Motor neuron (in vitro differentiated cells): ENCODE measurements around the gene NINJ2. TPM values are rescaled to one million over a fixed set of nuclear protein-coding genes. Genes with fewer than 3 reads are reported as not detected.
A peak's percentile ranks its signal among the peaks of the same experiment; 100 is the strongest.

ENCODE experiments used
- ATAC-seq, 8 experiments: fragments of 200-7000 bp; cut with Tn5 transposase; replicated peaks in 6 of 8; 2 replicates each; pipeline ENCODE4 v1.8.0; 2021; ENCODE audit warnings: mild to moderate bottlenecking in 8 of 8, moderate library complexity in 8 of 8
- H3K27ac ChIP-seq, 2 donors: fragments of 250-450 bp; sonication (Bioruptor Pico); 2 replicates each; pipeline ENCODE4 v1.9.0; 2021; ENCODE audit warnings: antibody characterized with exemption in 2 of 2, mild to moderate bottlenecking in 2 of 2, moderate library complexity in 1 of 2
- H3K4me1 ChIP-seq, 2 donors: fragments of 250-450 bp; sonication (Bioruptor Pico); replicated peaks in 1 of 2; 2 replicates each; pipeline ENCODE4 v1.6.1; 2021; ENCODE audit warnings: antibody characterized with exemption in 2 of 2, mild to moderate bottlenecking in 2 of 2, moderate library complexity in 1 of 2
- H3K4me3 ChIP-seq, 5 donors: fragments of 250-450 bp; sonication (Bioruptor Pico); 2 replicates each; pipeline ENCODE4 v1.9.0; 2021; ENCODE audit warnings: antibody characterized with exemption in 5 of 5, mild to moderate bottlenecking in 5 of 5, moderate library complexity in 4 of 5
- WGBS, 10 experiments: fragments of 450-650 bp; shearing (Covaris generic); methylation state at CpG; one replicate each; pipeline ENCODE4 v1.0.0; 2022; 5-methylcytosine and 5-hydroxymethylcytosine counted together
- in situ Hi-C, 9 experiments: fragments of 400-800 bp; cut with MboI; loops; one replicate each; pipeline ENCODE4 v1.15.0; 2021; ENCODE audit warnings: low sequenced_read_pairs in 9 of 9, low pct_unique_long_range_greater_than_20kb in 2 of 9; ENCODE audit not compliant: unreplicated experiment in 9 of 9
- total RNA-seq, 8 experiments: library from RNA; unstranded; fragments of 300-600 nt; gene quantifications; 2 replicates each; pipeline versions ENCODE4 v1.2.3 to v1.2.4, GENCODE V29; 2022

NINJ2 gene
- total RNA-seq, 8 experiments from 2014 or later: 0.21 to 4.5 (median 0.54) TPM; not detected in 1

- Histone ChIP-seq H3K4me3 (no peak overlapping the region), H3K4me1 (no peaks in the 10 kb centered on the region), H3K27ac (no peak overlapping the region)
- WGBS, 10 experiments: 50 to 100% (median 80%) methylated on average over 1 to 4 of the region's 5 CpGs; no CpG with 5 or more reads in 3 of the 10 experiments
- no peak for ATAC-seq
- in situ Hi-C loops: no loop called here
These were observed 49.2 kb downstream of the NINJ2 start for GRCh38 chr12:613996-614395.

- WGBS, 10 experiments: 71 to 100% (median 100%) methylated on average over 1 to 3 of the region's 4 CpGs; no CpG with 5 or more reads in 4 of the 10 experiments
- no peaks in the 10 kb centered on the region for H3K4me1 ChIP-seq
- H3K27ac ChIP-seq: no peak overlapping the region
- no peak overlapping the region for H3K4me3 ChIP-seq
- no peak for ATAC-seq
- in situ Hi-C loops: no loop called here
These were observed 50.4 kb downstream of the NINJ2 start for GRCh38 chr12:612886-613285.

- in situ Hi-C loops: no loop called here
- H3K4me1 ChIP-seq: no peaks in the 10 kb centered on the region
- WGBS, 10 experiments: 67 to 90% (median 77%) methylated on average over 1 to 6 of the region's 7 CpGs; no CpG with 5 or more reads in 5 of the 10 experiments
- no peak overlapping the region for H3K27ac ChIP-seq
- peak in 1 of 8 experiments; percentile 26 for ATAC-seq
- H3K4me3 ChIP-seq: no peak overlapping the region
These were observed 51.0 kb downstream of the NINJ2 start for GRCh38 chr12:612293-612692.

- in situ Hi-C loops: no loop called here
- no peak for ATAC-seq
- H3K4me1 ChIP-seq: no peaks in the 10 kb centered on the region
- no peak overlapping the region for H3K4me3 ChIP-seq
- H3K27ac ChIP-seq: no peak overlapping the region
- 60 to 100% (median 92%) methylated on average over 1 to 3 of the region's 3 CpGs; no CpG with 5 or more reads in 3 of the 10 experiments for WGBS, 10 experiments
These were observed 51.5 kb downstream of the NINJ2 start for GRCh38 chr12:611721-612120.

GRCh38 chr12:608921-609320 lies 54.3 kb downstream of the NINJ2 start:
- in situ Hi-C loops: no loop called here
- no peak for ATAC-seq
- WGBS, 10 experiments: 90 to 100% (median 93%) methylated on average over 3 to 11 of the region's 58 CpGs; no CpG with 5 or more reads in 6 of the 10 experiments
- H3K4me1 ChIP-seq: no peaks in the 10 kb centered on the region
- no peak overlapping the region for H3K27ac ChIP-seq
- no peak overlapping the region for H3K4me3 ChIP-seq

GRCh38 chr12:608413-608812 lies 54.8 kb downstream of the NINJ2 start:
- no peak for ATAC-seq
- Histone ChIP-seq H3K4me1 (no peaks in the 10 kb centered on the region), H3K27ac (no peak overlapping the region), H3K4me3 (no peak overlapping the region)
- in situ Hi-C loops: no loop called here
- 92 to 100% (median 97%) methylated on average over 1 to 3 of the region's 3 CpGs; no CpG with 5 or more reads in 6 of the 10 experiments for WGBS, 10 experiments

GRCh38 chr12:607541-608001 lies 55.7 kb downstream of the NINJ2 start:
- Histone ChIP-seq H3K4me3 (no peak overlapping the region), H3K27ac (no peak overlapping the region), H3K4me1 (no peaks in the 10 kb centered on the region)
- no peak for ATAC-seq
- in situ Hi-C loops: no loop called here
- WGBS, 10 experiments: 0 to 100% (median 80%) methylated on average over 1 to 3 of the region's 5 CpGs; no CpG with 5 or more reads in 5 of the 10 experiments

- H3K4me3 ChIP-seq: no peak overlapping the region
- H3K4me1 ChIP-seq: no peaks in the 10 kb centered on the region
- no peak overlapping the region for H3K27ac ChIP-seq
- no peak for ATAC-seq
- WGBS, 10 experiments: 43 to 92% (median 67%) methylated on average over 1 to 7 of the region's 7 CpGs; no CpG with 5 or more reads in 3 of the 10 experiments
- in situ Hi-C loops: no loop called here
These were observed 58.3 kb downstream of the NINJ2 start for GRCh38 chr12:604956-605355.

- H3K27ac ChIP-seq: no peak overlapping the region
- in situ Hi-C loops: no loop called here
- H3K4me3 ChIP-seq: no peak overlapping the region
- ATAC-seq: no peak
- H3K4me1 ChIP-seq: no peaks in the 10 kb centered on the region
These were observed 60.6 kb downstream of the NINJ2 start for GRCh38 chr12:602700-603068.

GRCh38 chr12:601976-602699 lies 61.1 kb downstream of the NINJ2 start:
- Histone ChIP-seq H3K4me3 (no peak overlapping the region), H3K4me1 (no peaks in the 10 kb centered on the region), H3K27ac (no peak overlapping the region)
- WGBS, 10 experiments: 50 to 93% (median 80%) methylated on average over 1 to 7 of the region's 7 CpGs
- in situ Hi-C loops: no loop called here
- ATAC-seq: no peak

GRCh38 chr12:599756-600155 lies 63.5 kb downstream of the NINJ2 start:
- no peak for ATAC-seq
- H3K27ac ChIP-seq: no peak overlapping the region
- no peak overlapping the region for H3K4me3 ChIP-seq
- in situ Hi-C loops: loop anchor here in 1 of 9 experiments (25.0 kb wide), 1 partner anchor 163 kb away; the partner anchor contains the start of gene WNK1
- no peaks in the 10 kb centered on the region for H3K4me1 ChIP-seq
- WGBS, 10 experiments: 72 to 100% (median 91%) methylated on average over 1 to 9 of the region's 13 CpGs; no CpG with 5 or more reads in 3 of the 10 experiments

- WGBS, 10 experiments: 45 to 100% (median 71%) methylated on average over 2 to 7 of the region's 13 CpGs; no CpG with 5 or more reads in 2 of the 10 experiments
- in situ Hi-C loops: loop anchor here in 1 of 9 experiments (25.0 kb wide), 1 partner anchor 164 kb away; the partner anchor contains the start of gene WNK1
- peak in 2 of 8 experiments; percentile 54 to 67 for ATAC-seq
- H3K4me1 ChIP-seq: no peaks in the 10 kb centered on the region
- no peak overlapping the region for H3K27ac ChIP-seq
- H3K4me3 ChIP-seq: no peak overlapping the region
These were observed 65.2 kb downstream of the NINJ2 start for GRCh38 chr12:597926-598568.
